ENCODE measurements around the gene KIRREL3. TPM values are rescaled to one million over a fixed set of nuclear protein-coding genes. Genes with fewer than 3 reads are reported as not detected.

KIRREL3 gene
- total and polyA plus RNA-seq, 2 of the 4 experiments (the other 2 are of a cell fraction): 10.9 to 15.9 TPM

GRCh38 chr11:126971305-126971704 lies 29.3 kb downstream of the KIRREL3 start:
- in situ Hi-C loops (cut with MboI; ENCODE audit: low sequenced_read_pairs): no loop called here
- dilution Hi-C loops (cut with HindIII; ENCODE audit: low sequenced_read_pairs, unreplicated experiment): no loop called here
- no peak overlapping the region for H2BK120ac ChIP-seq (ENCODE audit: low read depth, low read length)
- no peak overlapping the region for H4K91ac ChIP-seq (ENCODE audit: insufficient read depth, low read depth, low read length)
- H3K4ac ChIP-seq (ENCODE audit: low read depth, low read length): no peak overlapping the region
- ATAC-seq (ENCODE audit: low read depth): no peak
- H3K23ac ChIP-seq (ENCODE audit: low read depth, low read length): no peak overlapping the region
- peaks cover 4% of the 10 kb centered on the region; the same call in 1 of the 2 replicates for H3K9me3 ChIP-seq (ENCODE audit: control insufficient read depth, insufficient read depth, low read length)
- CTCF ChIA-PET: interaction anchor here (0.9 kb wide), 1 partner anchor 19 kb away, joined by 3 read pairs; no protein-coding TSS in a partner anchor
- H2BK20ac ChIP-seq (ENCODE audit: low read depth, low read length): no peak overlapping the region
- no peak overlapping the region for H3K9ac ChIP-seq (ENCODE audit: low read depth, low read length)
- H2AK9ac ChIP-seq (replicated peaks; ENCODE audit: low read depth, low read length, poor library complexity): no peak overlapping the region
- no peak for TF ChIP-seq FOS (IDR thresholded peaks at IDR 0.05; ENCODE audit: low read depth, low read length)
- no peak for TF ChIP-seq CHD1 (IDR thresholded peaks at IDR 0.05; ENCODE audit: low read depth, low read length)
- no peak overlapping the region for H4K8ac ChIP-seq (ENCODE audit: low read depth in 2 of 2, low read length in 2 of 2)
- DNase-seq: no peak
- no peak overlapping the region for H3K14ac ChIP-seq (replicated peaks; ENCODE audit: low read depth, low read length)
- no peaks in the 10 kb centered on the region for H3K4me1 ChIP-seq (ENCODE audit: control insufficient read depth, insufficient read depth, low read length)
- no peak overlapping the region for H3K18ac ChIP-seq (ENCODE audit: low read depth, low read length)
- intact Hi-C loops (cut with micrococcal nuclease): no loop called here
- no CpG with 5 or more reads among the region's 5 CpGs for WGBS, 2 experiments (ENCODE audit: extremely low coverage in 2 of 2, insufficient read length in 1 of 2)
- BruUV-seq (replicated peaks): no TSS peak
- no peak overlapping the region for H2BK5ac ChIP-seq (ENCODE audit: low read depth, low read length, poor library complexity, severe bottlenecking)
- no peaks in the 10 kb centered on the region for H3K36me3 ChIP-seq (ENCODE audit: control insufficient read depth, insufficient read depth, low read length)
- no peak overlapping the region for H3K4me2 ChIP-seq (ENCODE audit: low read depth, low read length)
- H2BK15ac ChIP-seq (ENCODE audit: low read depth, low read length): no peak overlapping the region
- peaks cover 5% of the 10 kb centered on the region for H3K9me1 ChIP-seq (ENCODE audit: insufficient read depth, low read length)
- no peak overlapping the region for H3K4me3 ChIP-seq (ENCODE audit: insufficient read depth, low read depth, low read length)
- no peak overlapping the region for H3K56ac ChIP-seq (ENCODE audit: extremely low read depth, insufficient read depth, low read length)
- H2AFZ ChIP-seq (replicated peaks; ENCODE audit: low read length, poor library complexity): no peak overlapping the region
- H4K20me1 ChIP-seq (ENCODE audit: insufficient read depth, low read length): no peaks in the 10 kb centered on the region; the same call in 1 of the 2 replicates
- H3K79me1 ChIP-seq (ENCODE audit: low read depth in 1 of 2, low read length in 2 of 2): peaks cover 24 to 42% of the 10 kb centered on the region in 2 experiments
- H2AK5ac ChIP-seq (ENCODE audit: low read depth, low read length): no peak overlapping the region
- H3K27me3 ChIP-seq (ENCODE audit: control insufficient read depth, insufficient read depth, low read length): no peaks in the 10 kb centered on the region
- H4K5ac ChIP-seq (ENCODE audit: low read depth, low read length): no peak overlapping the region
- POLR2A ChIA-PET (ENCODE audit: unreplicated experiment): no interaction called here
- no peak overlapping the region for H3K27ac ChIP-seq (ENCODE audit: insufficient read depth, low read length)

Data from IMR-90 (cell line).